Activated CD8-positive, alpha-beta memory T cell treated with anti-CD3 and anti-CD28 coated beads for 24 hours (primary cell): Measurements from ENCODE around the gene GBA3.

Experiments
- DNase-seq: peaks from one replicate; pipeline ENCODE4 v3.0.0-alpha.2; 2020

The GBA3 gene

DNA sequence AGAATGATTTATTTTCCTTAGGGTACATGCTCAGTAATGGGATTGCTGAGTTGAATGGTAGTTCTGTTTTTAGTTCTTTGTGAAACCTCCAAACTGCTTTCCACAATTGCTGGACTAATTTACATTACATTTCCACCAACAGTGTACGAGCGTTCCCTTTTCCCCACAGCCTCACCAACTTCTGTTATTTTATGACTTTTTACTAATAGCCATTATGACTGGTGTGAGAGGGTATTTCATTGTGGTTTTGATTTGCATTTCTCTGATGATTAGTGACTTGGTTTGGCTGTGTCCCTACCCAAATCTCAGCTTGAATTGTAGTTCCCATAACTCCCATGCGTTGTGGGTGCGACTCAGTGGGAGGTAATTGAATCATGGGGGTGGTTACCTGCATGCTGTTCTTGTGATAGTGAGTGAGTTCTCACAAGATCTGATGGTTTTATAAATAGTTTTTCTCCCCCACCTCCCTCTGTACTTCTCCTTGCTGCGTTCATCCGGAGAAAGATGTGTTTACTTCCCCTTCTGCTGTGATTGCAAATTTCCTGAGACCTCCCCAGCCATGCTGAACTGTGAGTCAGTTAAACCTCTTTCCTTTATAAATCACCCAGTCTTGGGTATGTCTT, 95.1 kb downstream of the GBA3 start:
- DNase-seq: no peak

DNA sequence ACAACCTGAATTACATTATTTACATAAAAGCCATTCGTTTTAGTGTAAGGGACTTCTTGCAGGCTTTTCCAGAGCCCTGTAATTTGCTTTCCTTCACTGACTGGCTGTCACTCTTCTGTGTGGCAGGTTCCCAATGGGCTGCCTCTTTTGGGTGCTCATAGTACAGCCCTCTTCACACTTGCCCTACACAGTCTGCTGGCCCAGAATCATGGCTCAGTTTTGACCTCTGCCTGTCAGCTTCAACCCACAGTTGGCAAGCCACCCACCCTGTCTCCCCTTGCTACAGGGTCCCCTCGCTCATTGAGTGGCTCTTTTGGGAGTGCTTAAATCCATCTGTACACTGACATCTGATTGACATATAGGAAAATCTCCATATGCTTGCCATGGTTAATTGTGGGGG, 97.9 kb downstream of the GBA3 start:
- no peak for DNase-seq

DNA sequence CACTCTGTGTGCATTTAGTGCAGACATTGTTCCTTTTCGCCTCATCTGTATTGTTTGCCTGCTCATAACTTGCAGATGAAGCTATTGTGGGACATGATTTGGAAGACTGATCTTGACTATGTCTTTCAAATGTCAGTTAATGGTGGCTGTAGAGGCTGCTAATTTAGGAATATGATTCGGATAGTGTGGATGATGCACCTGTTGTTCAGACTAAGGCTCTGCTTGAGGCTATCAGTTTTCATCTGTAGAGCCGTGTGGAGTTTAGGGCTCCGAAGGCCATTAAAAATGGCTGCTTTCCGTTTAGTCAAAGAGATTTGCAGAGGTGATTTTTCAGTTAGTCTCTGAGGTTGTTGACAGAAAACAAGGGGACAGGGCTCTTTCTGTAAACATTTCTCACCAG, 102.0 kb downstream of the GBA3 start:
- DNase-seq: no peak

DNA sequence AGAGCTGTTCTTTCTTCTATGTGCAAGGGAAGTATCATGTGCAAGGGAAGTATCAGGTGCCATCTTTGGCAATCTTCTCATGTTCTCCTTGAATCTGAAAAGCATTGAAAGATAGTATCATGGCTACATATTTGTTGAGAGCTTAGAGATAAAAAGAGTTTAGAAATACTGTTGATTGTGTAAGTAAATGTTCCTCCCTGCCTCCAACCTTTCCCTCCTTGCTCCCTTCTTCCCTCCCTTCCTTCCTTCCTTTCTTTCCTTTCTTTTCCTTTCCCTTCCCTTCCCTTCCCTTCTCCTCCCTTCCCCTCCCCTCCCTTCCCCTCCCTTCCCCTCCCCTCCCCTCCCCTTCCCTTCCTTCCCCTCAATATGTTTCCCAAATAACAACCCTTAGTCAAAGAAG, 108.7 kb downstream of the GBA3 start:
- no peak for DNase-seq

DNA sequence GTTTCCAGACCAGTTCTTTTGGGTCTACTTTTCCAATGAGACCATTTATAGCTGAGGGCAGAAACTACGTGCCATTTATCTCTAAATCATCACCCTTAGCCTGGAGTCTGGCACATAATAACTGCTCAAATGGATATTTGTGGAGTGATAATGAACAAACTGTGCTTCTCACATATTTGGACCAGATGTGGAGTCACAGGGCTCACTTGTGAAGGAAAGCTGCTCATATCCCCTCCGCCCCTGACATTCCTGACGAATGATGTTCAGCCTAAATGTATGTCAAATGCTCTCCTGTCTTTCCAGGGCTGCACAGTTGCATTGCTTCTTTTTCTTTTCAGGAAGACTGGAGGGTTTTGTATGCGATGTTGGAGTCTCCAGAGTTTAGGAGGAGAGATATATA, 110.1 kb downstream of the GBA3 start:
- no peak for DNase-seq

DNA sequence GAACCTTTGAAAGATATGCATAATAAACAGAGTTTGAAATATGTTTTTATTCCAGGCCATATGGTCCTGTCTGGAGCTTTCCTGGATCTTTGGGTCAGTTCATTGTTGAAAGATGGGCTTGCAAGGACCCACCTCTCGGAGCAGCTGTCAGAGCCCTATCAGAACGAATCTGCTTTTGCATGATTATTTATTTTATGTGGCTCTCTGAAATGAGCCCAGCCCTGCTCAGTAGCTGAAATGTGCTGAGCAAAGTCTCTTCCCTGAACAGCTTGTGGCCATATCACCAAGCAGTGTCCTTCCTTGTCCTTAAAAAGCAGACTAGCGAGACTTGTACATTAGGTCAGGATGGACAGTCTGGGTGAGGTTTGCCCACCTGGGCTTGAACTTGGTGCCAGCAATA, 110.8 kb downstream of the GBA3 start:
- DNase-seq: no peak

DNA sequence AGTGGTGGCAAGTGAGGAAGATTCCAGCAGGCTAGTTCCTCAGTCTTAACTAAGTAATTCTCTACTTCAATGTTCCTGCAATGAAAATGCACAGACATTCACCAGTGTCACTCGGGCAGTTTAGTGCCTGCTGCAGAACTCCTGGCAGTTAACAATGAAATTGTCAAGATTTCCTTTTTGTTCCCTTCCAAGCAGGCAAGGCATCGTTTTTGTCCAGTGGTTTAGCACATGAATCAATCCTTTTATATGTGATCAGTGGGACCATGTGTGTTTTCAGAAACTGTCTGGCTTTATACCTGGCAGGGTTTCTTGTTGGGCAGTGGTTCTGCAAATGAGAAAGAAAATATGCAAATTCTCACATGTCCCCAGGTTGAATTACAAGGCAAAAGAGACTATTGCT, 122.2 kb downstream of the GBA3 start:
- no peak for DNase-seq

DNA sequence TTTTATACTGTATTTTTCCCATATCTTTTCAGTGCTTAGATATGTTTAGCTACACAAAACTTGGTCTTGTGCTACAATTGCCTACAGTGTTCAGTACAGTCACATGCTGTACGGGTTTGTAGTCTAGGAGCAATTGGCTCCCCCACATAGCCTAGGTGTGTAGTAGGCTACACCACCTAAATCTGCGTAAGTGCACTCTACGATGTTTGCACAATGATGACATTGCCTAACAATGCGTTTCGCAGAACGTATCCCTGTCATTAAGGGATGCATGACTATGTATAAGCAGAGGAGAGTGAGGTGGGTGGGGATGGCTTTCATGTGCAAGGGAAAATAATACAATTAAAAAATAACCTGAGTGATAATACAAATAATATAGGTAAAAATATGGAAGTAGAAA, 131.4 kb downstream of the GBA3 start:
- DNase-seq: no peak

DNA sequence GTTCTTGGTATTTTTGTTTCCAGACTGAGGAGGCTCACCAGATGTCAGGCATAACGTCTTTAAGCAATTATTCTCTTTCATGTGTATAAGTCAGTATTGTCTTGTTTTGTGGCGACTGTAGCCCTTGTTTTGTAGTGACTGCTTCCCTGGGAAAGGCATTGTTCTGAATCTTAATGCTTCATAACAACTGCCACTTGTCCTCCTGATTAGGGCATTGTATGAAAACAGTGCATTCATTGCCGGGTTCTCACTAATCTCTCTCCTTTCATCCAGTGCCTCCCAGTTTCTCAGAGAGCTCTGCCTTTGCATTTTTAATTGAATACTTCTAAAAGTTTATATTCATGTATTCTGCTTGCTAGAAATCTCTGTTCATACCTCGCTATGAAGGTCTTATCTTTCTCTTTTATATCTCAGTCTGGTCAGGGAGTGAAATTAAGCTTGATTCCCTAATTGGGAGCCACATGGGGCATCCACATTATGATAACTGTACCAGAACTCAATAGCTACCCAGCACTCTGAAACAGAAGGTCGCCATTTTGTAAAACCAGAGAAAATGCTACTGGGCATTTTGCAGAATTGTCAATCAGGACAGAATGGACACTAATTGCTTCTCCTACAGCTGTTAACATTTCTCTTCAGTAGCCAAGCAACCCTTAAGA, 149.8 kb downstream of the GBA3 start:
- no peak for DNase-seq

DNA sequence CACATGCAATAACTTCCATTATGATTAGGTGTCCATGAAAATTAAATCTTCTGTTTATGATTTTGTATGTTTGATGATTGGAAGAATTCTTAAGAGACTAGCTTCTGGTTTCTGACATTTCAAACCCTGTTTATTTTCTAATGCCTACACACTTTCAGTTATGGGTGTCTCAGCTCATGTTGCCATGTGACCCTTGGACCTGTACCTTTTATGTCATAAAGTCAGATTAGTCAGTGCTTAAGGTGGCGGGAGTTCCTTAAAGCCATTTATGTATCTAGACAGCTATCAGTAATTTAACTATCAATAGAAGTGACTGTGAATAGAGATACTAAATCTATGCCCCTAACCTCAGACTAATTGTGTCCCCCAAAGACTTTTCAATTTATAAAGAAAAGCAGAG, 155.6 kb downstream of the GBA3 start:
- DNase-seq: no peak

DNA sequence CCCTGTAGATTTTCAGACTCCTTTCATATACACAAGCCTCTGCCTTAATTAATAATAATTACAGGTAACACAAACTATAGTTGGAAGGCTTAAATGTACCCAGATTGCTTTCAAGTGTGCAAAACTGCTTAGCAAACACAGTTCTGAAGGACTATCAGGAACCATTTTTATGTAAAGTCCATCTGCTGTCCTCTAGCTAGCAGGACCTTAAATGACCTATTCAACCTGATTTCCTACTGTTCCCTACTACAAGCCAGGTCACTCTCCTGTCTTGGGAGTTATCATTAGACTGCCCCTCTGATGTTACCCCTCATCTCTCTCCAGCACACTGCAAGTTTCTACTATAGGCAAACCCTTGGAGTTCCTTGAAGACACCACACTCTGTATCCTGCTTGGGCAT, 157.3 kb downstream of the GBA3 start:
- DNase-seq: no peak

DNA sequence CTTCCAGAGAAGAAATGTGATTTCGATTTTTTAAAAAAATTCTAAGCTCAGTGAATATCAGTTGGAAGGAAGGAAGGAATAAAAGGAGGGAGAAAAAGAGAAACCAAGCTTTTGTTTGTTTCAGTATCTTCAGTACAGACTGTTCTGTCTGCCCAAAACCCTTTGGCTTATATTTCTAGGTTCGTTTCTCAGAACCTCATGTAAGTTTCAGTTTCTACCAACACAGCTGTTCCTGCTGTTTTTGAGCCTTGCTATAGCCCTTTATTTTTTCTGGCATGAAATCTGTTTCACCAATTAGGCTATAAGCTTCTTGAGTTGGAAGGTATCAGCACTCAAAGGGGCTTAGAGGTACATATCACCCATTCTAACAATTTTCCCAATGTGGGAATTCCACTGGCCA, 157.9 kb downstream of the GBA3 start:
- DNase-seq: no peak

DNA sequence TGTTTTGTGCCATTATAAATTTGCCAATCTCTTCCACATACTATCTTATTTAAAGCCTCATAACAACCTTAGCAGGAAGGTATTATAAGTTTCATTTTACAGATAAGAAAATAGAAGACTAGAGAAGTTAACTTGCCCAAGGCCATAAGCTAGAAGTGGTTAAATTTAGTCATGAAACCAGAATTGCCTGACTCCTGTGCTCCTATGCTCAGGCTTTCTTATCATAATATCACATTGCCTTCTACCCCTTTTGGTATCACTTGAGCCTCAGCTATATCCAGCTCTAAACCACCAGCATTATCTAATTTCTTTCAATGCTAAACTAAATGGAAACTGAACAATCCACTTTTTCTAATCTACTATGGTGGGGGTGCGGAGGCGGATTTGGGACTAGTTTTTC, 164.7 kb downstream of the GBA3 start:
- no peak for DNase-seq

DNA sequence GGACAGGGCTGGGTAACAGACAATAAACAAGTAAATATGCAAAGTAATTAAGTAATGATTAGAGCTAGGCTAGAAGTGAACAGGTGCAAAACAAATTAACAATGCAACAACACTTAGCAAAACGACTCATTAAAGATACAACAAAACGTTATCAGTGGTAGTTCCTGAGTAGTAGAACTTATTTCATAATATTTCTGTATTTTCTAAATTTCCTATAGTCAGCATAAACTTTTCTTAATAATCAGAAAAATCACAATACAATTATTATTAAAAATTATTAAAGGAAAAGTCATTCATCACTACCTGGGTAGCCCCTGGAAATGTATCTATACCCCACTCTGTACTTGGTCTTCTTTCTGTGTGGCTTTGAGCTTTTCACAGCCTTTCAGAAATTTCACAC, 166.6 kb downstream of the GBA3 start:
- no peak for DNase-seq
